ENCODE data around the gene DEAF1. TPM values are rescaled to one million over a fixed set of nuclear protein-coding genes. Genes with fewer than 3 reads are reported as not detected.

The DEAF1 gene
- total RNA-seq, 4 donors from 2014 or later, result 31.1 to 57.0 (median 39.6) TPM

- H3K4me3 ChIP-seq (ENCODE audit: low read depth, poor library complexity, severe bottlenecking), result no peak overlapping the region
- DNase-seq (ENCODE audit: low spot score in 2 of 2), result no peak
- 14 to 15% methylated on average over 13 of the region's 80 CpGs for whole genome bisulfite sequencing, 2 donors
- no peak for TF ChIP-seq POLR2A (IDR thresholded peaks at IDR 0.05)
- TF ChIP-seq CTCF (IDR thresholded peaks at IDR 0.05), result no peak
- intact Hi-C loops (cut with DNase I; ENCODE audit: low total_unique reads), result no loop called here
These were observed 55.6 kb downstream of the DEAF1 start for GRCh38 chr11:639332-639955.

- intact Hi-C loops (cut with DNase I; ENCODE audit: low total_unique reads), result no loop called here
- TF ChIP-seq POLR2A (IDR thresholded peaks at IDR 0.05), result no peak
- TF ChIP-seq CTCF (IDR thresholded peaks at IDR 0.05), result no peak
- no peak for DNase-seq (ENCODE audit: low spot score in 2 of 2)
- H3K4me3 ChIP-seq (ENCODE audit: low read depth, poor library complexity, severe bottlenecking), result no peak overlapping the region
- 60 to 61% methylated on average over 27 of the region's 28 CpGs for WGBS, 2 donors
These were observed 56.2 kb downstream of the DEAF1 start for GRCh38 chr11:638631-639331.

- intact Hi-C loops (cut with DNase I; ENCODE audit: low total_unique reads), result no loop called here
- no peak for DNase-seq (ENCODE audit: low spot score in 2 of 2)
- no peak overlapping the region for H3K4me3 ChIP-seq (ENCODE audit: low read depth, poor library complexity, severe bottlenecking)
- 45 to 48% methylated on average over 54 to 55 of the region's 55 CpGs for WGBS, 2 donors
- TF ChIP-seq POLR2A (IDR thresholded peaks at IDR 0.05) (no peak), CTCF (IDR thresholded peaks at IDR 0.05) (no peak)
These were observed 57.2 kb downstream of the DEAF1 start for GRCh38 chr11:637593-638521.

GRCh38 chr11:637333-637592 is 57.8 kb downstream of the DEAF1 start:
- no peak for DNase-seq (ENCODE audit: low spot score in 2 of 2)
- 8 to 11% methylated on average over 11 to 16 of the region's 34 CpGs for WGBS, 2 donors
- intact Hi-C loops (cut with DNase I; ENCODE audit: low total_unique reads), result no loop called here
- no peak overlapping the region for H3K4me3 ChIP-seq (ENCODE audit: low read depth, poor library complexity, severe bottlenecking)
- TF ChIP-seq POLR2A (IDR thresholded peaks at IDR 0.05) (no peak), CTCF (IDR thresholded peaks at IDR 0.05) (no peak)

- DNase-seq (ENCODE audit: low spot score in 2 of 2), result no peak
- H3K4me3 ChIP-seq (ENCODE audit: low read depth, poor library complexity, severe bottlenecking), result no peak within 1 kb of the TSS
- intact Hi-C loops (cut with DNase I; ENCODE audit: low total_unique reads), result no loop called here
- no peak for TF ChIP-seq CTCF (IDR thresholded peaks at IDR 0.05)
- TF ChIP-seq POLR2A (IDR thresholded peaks at IDR 0.05), result no peak
- WGBS, 2 donors, result 17 to 42% methylated on average over 32 to 69 of the region's 100 CpGs
These were observed 58.3 kb downstream of the DEAF1 start, which contains the start of gene DRD4 for GRCh38 chr11:636511-637332. Gene DRD4 (plus strand): TSS chr11:637269. CDS start chr11:637305, 36 bp downstream.

Data from lower leg skin (tissue), 4 donors.